NB4 (cell line): Measurements from ENCODE around the gene DNAJC13.

Source experiments
- DNase-seq: peaks from one replicate; pipeline ENCODE4 v3.0.0; 2010; ENCODE audit warnings: low read depth
- H3K4me3 ChIP-seq: one replicate; pipeline ENCODE4 v1.5.1; 2011; ENCODE audit warnings: mild to moderate bottlenecking, low read depth, low read length, moderate library complexity
- MYC ChIP-seq: IDR thresholded peaks from 2 replicates; pipeline ENCODE4 v1.6.1; 2011; ENCODE audit warnings: low read depth, low read length
- POLR2A ChIP-seq: IDR thresholded peaks from 2 replicates; pipeline ENCODE4 v1.6.1; 2011; ENCODE audit warnings: mild to moderate bottlenecking; ENCODE audit not compliant: insufficient read length; ENCODE audit errors: extremely low read depth
- TF ChIP-seq, protein P1 (sequence below): IDR thresholded peaks from one replicate; pipeline ENCODE4 v1.5.1; 2012; ENCODE audit warnings: low read depth, low read length
- TF ChIP-seq, protein P2 (sequence below): IDR thresholded peaks from 2 replicates; pipeline ENCODE4 v1.6.1; 2011; ENCODE audit warnings: low read depth, low read length

The DNAJC13 gene

DNA sequence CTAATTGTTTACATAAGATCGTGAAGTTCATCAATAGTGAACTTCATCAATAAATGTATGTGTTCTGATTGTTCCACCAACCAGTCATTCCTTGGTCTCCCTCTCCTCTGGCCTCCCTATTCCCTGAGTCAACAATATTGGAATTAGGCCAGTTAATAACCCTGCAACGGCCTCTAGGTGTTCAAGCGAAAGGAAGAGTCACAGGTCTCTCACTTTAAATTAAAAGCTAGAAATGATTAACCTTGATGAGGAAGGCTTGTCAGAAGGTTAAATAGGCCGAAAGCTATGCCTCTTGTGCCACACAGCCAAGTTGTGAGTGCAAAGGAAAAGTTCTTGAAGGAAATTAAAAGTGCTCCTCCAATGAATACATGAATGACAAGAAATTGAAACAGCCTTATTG is 90.4 kb downstream of the DNAJC13 start:
- no peak overlapping the region for H3K4me3 ChIP-seq
- TF ChIP-seq, protein P1, sequence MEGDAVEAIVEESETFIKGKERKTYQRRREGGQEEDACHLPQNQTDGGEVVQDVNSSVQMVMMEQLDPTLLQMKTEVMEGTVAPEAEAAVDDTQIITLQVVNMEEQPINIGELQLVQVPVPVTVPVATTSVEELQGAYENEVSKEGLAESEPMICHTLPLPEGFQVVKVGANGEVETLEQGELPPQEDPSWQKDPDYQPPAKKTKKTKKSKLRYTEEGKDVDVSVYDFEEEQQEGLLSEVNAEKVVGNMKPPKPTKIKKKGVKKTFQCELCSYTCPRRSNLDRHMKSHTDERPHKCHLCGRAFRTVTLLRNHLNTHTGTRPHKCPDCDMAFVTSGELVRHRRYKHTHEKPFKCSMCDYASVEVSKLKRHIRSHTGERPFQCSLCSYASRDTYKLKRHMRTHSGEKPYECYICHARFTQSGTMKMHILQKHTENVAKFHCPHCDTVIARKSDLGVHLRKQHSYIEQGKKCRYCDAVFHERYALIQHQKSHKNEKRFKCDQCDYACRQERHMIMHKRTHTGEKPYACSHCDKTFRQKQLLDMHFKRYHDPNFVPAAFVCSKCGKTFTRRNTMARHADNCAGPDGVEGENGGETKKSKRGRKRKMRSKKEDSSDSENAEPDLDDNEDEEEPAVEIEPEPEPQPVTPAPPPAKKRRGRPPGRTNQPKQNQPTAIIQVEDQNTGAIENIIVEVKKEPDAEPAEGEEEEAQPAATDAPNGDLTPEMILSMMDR, result no peak
- TF ChIP-seq, protein P2, sequence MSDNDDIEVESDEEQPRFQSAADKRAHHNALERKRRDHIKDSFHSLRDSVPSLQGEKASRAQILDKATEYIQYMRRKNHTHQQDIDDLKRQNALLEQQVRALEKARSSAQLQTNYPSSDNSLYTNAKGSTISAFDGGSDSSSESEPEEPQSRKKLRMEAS, result no peak
- TF ChIP-seq MYC (no peak), POLR2A (no peak)
- no peak for DNase-seq

DNA sequence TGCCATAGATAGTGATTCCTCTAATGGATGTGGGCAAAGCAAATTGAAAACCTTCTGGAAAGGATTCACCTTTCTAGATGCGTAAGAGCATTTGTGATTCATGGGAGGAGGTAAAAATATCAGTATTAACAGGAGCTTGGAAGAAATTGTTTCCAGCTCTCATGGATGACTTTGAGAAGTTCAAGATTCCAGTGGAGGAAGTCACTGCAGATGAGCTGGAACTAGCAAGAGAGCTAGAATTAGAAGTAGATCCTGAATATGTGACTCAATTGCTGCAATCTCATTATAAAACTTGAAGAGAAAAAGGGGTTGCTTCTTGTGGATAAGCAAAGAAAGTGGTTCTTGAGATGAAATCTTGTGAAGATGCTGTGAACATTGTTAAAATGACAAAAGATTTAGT is 91.8 kb downstream of the DNAJC13 start:
- no peak overlapping the region for H3K4me3 ChIP-seq
- TF ChIP-seq POLR2A (no peak), MYC (no peak)
- TF ChIP-seq, protein P1, result no peak
- TF ChIP-seq, protein P2, result no peak
- no peak for DNase-seq

DNA sequence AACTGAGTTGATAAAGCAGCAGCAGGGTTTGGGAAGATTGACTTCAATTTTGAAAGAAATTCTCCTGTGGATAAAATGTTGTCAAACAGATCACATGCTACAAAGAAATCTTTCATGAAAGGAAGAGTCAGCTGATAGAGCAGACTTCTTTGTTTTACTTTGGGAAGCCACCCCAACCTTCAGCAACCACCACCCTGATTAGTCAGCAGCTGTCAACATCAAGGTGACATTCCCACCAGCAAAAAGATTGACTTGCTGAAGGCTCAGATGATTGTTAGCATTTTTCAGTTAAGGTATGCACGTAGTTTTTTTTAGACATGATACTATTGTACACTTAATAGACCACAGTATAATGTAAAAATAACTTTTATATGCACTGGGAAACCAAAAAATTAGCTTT is 92.2 kb downstream of the DNAJC13 start:
- DNase-seq, result no peak
- no peak overlapping the region for H3K4me3 ChIP-seq
- TF ChIP-seq POLR2A (no peak), MYC (no peak)
- TF ChIP-seq, protein P1, result no peak
- TF ChIP-seq, protein P2, result no peak

DNA sequence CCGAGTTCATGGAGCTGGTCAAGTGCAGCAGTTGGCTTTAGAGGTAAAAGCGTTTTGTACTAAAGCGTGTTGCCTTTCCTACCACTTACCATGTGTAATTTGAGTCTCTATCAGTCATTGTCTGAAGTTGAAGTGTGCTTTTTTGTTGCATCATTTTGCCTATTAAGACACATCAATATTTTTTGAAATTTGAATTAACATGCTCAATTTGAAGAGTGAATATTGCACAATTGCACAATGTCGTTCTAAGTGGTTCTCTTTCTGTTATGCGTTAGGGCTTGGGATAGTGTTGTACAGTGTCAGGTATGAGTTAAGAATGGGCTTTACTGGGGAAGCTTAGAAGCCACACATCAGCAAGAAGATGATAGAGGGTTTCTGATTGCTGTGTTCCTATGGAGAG is 95.8 kb downstream of the DNAJC13 start:
- no peak overlapping the region for H3K4me3 ChIP-seq
- no peak for DNase-seq
- TF ChIP-seq, protein P1, result no peak
- TF ChIP-seq, protein P2, result no peak
- TF ChIP-seq POLR2A (no peak), MYC (no peak)

DNA sequence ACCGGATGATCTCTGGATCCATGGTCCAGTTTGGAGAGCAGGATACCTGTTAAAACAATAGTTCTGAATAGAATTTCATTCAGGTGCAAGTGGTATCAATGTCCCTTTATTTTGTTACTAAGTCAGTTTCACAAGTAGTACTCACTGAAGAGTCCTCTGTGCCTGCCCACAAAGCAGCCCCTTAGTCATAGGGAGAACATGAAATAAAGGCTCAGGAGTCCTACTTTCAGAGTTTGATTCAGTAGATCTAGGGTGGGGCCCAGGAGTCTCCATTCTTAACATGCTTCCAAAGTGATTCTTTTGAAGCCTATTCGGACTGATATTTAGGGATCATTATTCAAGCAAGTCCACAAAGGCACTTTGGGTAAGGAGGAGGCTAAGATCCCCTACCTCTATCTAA is 100.0 kb downstream of the DNAJC13 start:
- TF ChIP-seq MYC, result no peak
- TF ChIP-seq POLR2A, result no peak
- TF ChIP-seq, protein P1, result no peak
- TF ChIP-seq, protein P2, result no peak

DNA sequence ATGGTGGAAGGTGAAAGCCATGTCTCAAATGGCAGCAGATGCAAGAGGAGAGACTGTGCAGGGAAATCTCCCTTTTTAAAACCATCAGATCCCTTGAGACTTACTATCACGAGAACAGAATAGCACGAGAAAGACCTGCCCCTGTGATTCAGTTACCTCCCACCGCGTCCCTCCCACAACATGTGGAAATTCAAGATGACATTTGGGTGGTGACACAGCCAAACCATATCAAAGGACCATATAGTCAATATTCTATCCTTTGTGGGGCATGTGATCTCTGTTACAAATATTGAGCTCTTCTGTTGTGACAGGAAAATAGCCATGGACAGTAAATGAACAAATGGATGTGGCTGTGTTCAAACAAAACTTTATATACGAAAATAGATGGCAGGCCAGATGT is 102.6 kb downstream of the DNAJC13 start:
- no peak for DNase-seq
- TF ChIP-seq, protein P2, result no peak
- TF ChIP-seq, protein P1, result no peak
- TF ChIP-seq MYC (no peak), POLR2A (no peak)
- H3K4me3 ChIP-seq, result no peak overlapping the region

More for the DNA sequence above, 100.0 kb downstream of the DNAJC13 start:
- no peak overlapping the region for H3K4me3 ChIP-seq
- DNase-seq, result no peak
